SK-N-SH (cell line): Measurements from ENCODE around the gene TRDMT1. TPM values are rescaled to one million over a fixed set of nuclear protein-coding genes. Genes with fewer than 3 reads are reported as not detected.

ENCODE experiments used
- CTCF ChIA-PET: fragments of 300-600, 350-600 bp; formaldehyde crosslinking; extraction: SDS; loops from one replicate; lab custom pipeline; 2021; lab: Yijun Ruan, JAX
- POLR2A ChIA-PET: fragments of 350-600 bp; sonication (Branson Sonifier 250); formaldehyde crosslinking; extraction: SDS; loops from one replicate; lab custom pipeline; 2020; ENCODE audit warnings: antibody characterized with exemption, inconsistent platforms; lab: Yijun Ruan, JAX
- DNase-seq: peaks from one replicate; pipeline ENCODE4 v3.0.0; 2012
- H2AFZ ChIP-seq: fragments of 200-600 bp; sonication (generic); 2 replicates; pipeline ENCODE4 v1.8.1; 2016; ENCODE audit warnings: antibody characterized with exemption, mild to moderate bottlenecking, low read depth
- H3F3A ChIP-seq: fragments of 200-600 bp; sonication (generic); replicated peaks from 2 replicates; pipeline ENCODE3; 2016; ENCODE audit warnings: antibody characterized with exemption, mild to moderate bottlenecking; ENCODE audit not compliant: insufficient read depth
- H3K27ac ChIP-seq, 2 experiments: fragments of 200-500 bp in 1 of 2; fragments of 200-600 bp in 1 of 2; sonication (Bioruptor generic) in 1 of 2; sonication (generic), shearing (Covaris generic) in 1 of 2; 2 replicates each; pipeline versions ENCODE4 v1.5.1 to v1.6.1; 2014 to 2016; ENCODE audit warnings: low read depth in 2 of 2, inconsistent platforms in 1 of 2, low read length in 1 of 2, mild to moderate bottlenecking in 1 of 2, mixed read lengths in 1 of 2
- H3K27me3 ChIP-seq: fragments of 200-600 bp; sonication (generic), shearing (Covaris generic); 2 replicates; pipeline ENCODE4 v1.6.1; 2016; ENCODE audit warnings: mixed run types; ENCODE audit not compliant: insufficient read depth
- H3K36me3 ChIP-seq, 2 experiments: fragments of 200-500 bp in 1 of 2; fragments of 200-600 bp in 1 of 2; sonication (Bioruptor generic) in 1 of 2; sonication (generic) in 1 of 2; replicated peaks in 1 of 2; 2 replicates each; pipeline versions ENCODE3 to v1.5.1; 2014 to 2016; ENCODE audit warnings: low read length in 1 of 2, mild to moderate bottlenecking in 1 of 2; ENCODE audit not compliant: insufficient read depth in 2 of 2, control insufficient read depth in 1 of 2
- H3K4me1 ChIP-seq, 2 experiments: fragments of 200-500 bp in 1 of 2; fragments of 200-600 bp in 1 of 2; sonication (Bioruptor generic) in 1 of 2; sonication (generic), shearing (Covaris generic) in 1 of 2; 2 replicates each; pipeline versions ENCODE4 v1.5.1 to v1.6.1; 2014 to 2016; ENCODE audit warnings: low read depth in 1 of 2, low read length in 1 of 2, mixed run types in 1 of 2; ENCODE audit not compliant: insufficient read depth in 2 of 2, control insufficient read depth in 1 of 2
- H3K4me2 ChIP-seq: fragments of 200-600 bp; sonication (generic), shearing (Covaris generic); 2 replicates; pipeline ENCODE4 v1.6.1; 2017; ENCODE audit warnings: mixed run types
- H3K4me3 ChIP-seq, 2 experiments: fragments of 200-500 bp in 1 of 2; fragments of 200-600 bp in 1 of 2; sonication (Bioruptor generic) in 1 of 2; sonication (generic), shearing (Covaris generic) in 1 of 2; 2 replicates each; pipeline versions ENCODE4 v1.5.1 to v1.8.1; 2014 to 2016; ENCODE audit warnings: low read depth in 2 of 2, inconsistent platforms in 1 of 2, low read length in 1 of 2, mild to moderate bottlenecking in 1 of 2, mixed read lengths in 1 of 2, moderate library complexity in 1 of 2
- H3K79me2 ChIP-seq: fragments of 200-600 bp; sonication (generic); 2 replicates; pipeline ENCODE4 v1.8.1; 2017; ENCODE audit warnings: mild to moderate bottlenecking; ENCODE audit not compliant: insufficient read depth
- H3K9ac ChIP-seq: fragments of 200-600 bp; sonication (generic); 2 replicates; pipeline ENCODE4 v1.6.1; 2017; ENCODE audit warnings: mixed run types
- H3K9me2 ChIP-seq: fragments of 200-600 bp; sonication (generic); 2 replicates; pipeline ENCODE4 v1.6.1; 2017; ENCODE audit warnings: mixed run types
- H3K9me3 ChIP-seq: fragments of 200-600 bp; sonication (generic); 2 replicates; pipeline ENCODE4 v1.6.1; 2017; ENCODE audit warnings: mixed run types, mild to moderate bottlenecking, moderate library complexity
- H4K20me1 ChIP-seq: fragments of 200-600 bp; sonication (generic); 2 replicates; pipeline ENCODE4 v1.6.1; 2017; ENCODE audit warnings: mild to moderate bottlenecking, mixed run types; ENCODE audit not compliant: insufficient read depth
- ELF1 ChIP-seq: IDR thresholded peaks from 2 replicates; pipeline ENCODE4 v1.4.0; 2012
- EP300 ChIP-seq, 2 experiments: IDR thresholded peaks; 2 replicates each; pipeline versions ENCODE4 v1.4.0 to v1.6.1; 2012; ENCODE audit warnings: borderline replicate concordance in 1 of 2, low read depth in 1 of 2, low read length in 1 of 2
- GATA2 ChIP-seq: sonication (generic); formaldehyde crosslinking; IDR thresholded peaks from 2 replicates; pipeline ENCODE4 v1.5.0; 2020; ENCODE audit warnings: mild to moderate bottlenecking, missing genetic modification reagents
- JUND ChIP-seq: IDR thresholded peaks from 2 replicates; pipeline ENCODE4 v1.4.0; 2012
- MEF2A ChIP-seq: IDR thresholded peaks from 2 replicates; pipeline ENCODE4 v1.4.0; 2012; ENCODE audit warnings: low read depth, borderline replicate concordance
- MXI1 ChIP-seq: IDR thresholded peaks from 2 replicates; pipeline ENCODE4 v1.6.1; 2012; ENCODE audit warnings: mild to moderate bottlenecking, low read depth, low read length, improper control_type of control experiment
- RCOR1 ChIP-seq: fragments of 150-350 bp; IDR thresholded peaks from 2 replicates; pipeline ENCODE4 v1.6.1; 2017; ENCODE audit warnings: antibody characterized with exemption, low read length
- TCF12 ChIP-seq: IDR thresholded peaks from 2 replicates; pipeline ENCODE4 v1.4.0; 2012
- TEAD4 ChIP-seq: IDR thresholded peaks from 2 replicates; pipeline ENCODE4 v1.4.0; 2012; ENCODE audit warnings: mild to moderate bottlenecking, borderline replicate concordance; ENCODE audit not compliant: insufficient read depth
- YY1 ChIP-seq: IDR thresholded peaks from 2 replicates; pipeline ENCODE4 v1.4.0; 2012; ENCODE audit warnings: low read depth, mild to moderate bottlenecking
- polyA plus RNA-seq, 3 experiments: library from polyadenylated mRNA; depleted of rRNA; stranded (reverse); fragments of >200 nt; gene quantifications; 2 replicates each; pipeline ENCODE4 v1.2.3, GENCODE V29; 2012
- TF ChIP-seq, protein P1 (sequence below): fragments of 150-350 bp; IDR thresholded peaks from 2 replicates; pipeline ENCODE4 v1.6.1; 2016; ENCODE audit warnings: mild to moderate bottlenecking, low read depth, low read length
- TF ChIP-seq, protein P2 (sequence below): fragments of 200-600 bp; sonication (generic); IDR thresholded peaks from 2 replicates; pipeline ENCODE4 v1.6.1; 2017; ENCODE audit warnings: antibody characterized with exemption, mild to moderate bottlenecking, moderate library complexity
- TF ChIP-seq, protein P3 (sequence below): IDR thresholded peaks from 2 replicates; pipeline ENCODE4 v1.4.0; 2012; ENCODE audit warnings: low read depth, borderline replicate concordance
- TF ChIP-seq, protein P4 (sequence below): IDR thresholded peaks from 2 replicates; pipeline ENCODE4 v1.6.1; 2012; ENCODE audit warnings: mild to moderate bottlenecking, low read depth, low read length, moderate library complexity

Gene TRDMT1
- polyA plus RNA-seq, 1 of the 3 experiments (the other 2 are of a cell fraction), result 3.1 TPM

DNA sequence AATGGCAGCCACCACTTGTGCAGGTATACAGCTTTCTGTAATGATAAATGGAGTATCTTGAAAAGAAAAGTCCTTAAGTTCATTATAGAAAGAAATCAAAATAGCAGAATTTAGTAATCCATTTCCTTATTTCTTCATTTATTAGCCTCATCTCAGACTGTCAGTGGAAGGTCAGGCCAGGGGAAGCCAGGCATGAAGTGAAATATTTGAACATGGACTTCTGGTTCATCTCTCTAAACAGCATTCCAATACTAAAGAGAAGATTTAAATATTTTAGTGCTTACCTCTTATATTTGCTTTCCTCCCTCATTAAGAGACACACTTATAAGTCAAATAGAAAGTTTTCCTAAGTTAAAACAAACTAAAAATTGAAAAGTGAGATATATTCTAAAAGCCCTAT lies 26.8 kb downstream of the TRDMT1 start:
- no peak for DNase-seq
- peak overlapping the region; percentile 9 to 25; a peak in 2 of 4 replicates for H3K27ac ChIP-seq
- H4K20me1 ChIP-seq, result no peaks in the 10 kb centered on the region
- no peak overlapping the region for H3K4me2 ChIP-seq
- CTCF ChIA-PET, result no interaction called here
- no peaks in the 10 kb centered on the region for H3K27me3 ChIP-seq
- H3K4me1 ChIP-seq, result peaks cover 3 to 22% of the 10 kb centered on the region in 2 experiments; a peak in 3 of 4 replicates
- no peak overlapping the region for H2AFZ ChIP-seq
- no peaks in the 10 kb centered on the region for H3K79me2 ChIP-seq
- no peaks in the 10 kb centered on the region for H3K9me3 ChIP-seq
- H3K9me2 ChIP-seq, result 0 out of 2 replicates have a peak, but pooled peaks cover 3% of the 10 kb centered on the region
- TF ChIP-seq, protein P1, sequence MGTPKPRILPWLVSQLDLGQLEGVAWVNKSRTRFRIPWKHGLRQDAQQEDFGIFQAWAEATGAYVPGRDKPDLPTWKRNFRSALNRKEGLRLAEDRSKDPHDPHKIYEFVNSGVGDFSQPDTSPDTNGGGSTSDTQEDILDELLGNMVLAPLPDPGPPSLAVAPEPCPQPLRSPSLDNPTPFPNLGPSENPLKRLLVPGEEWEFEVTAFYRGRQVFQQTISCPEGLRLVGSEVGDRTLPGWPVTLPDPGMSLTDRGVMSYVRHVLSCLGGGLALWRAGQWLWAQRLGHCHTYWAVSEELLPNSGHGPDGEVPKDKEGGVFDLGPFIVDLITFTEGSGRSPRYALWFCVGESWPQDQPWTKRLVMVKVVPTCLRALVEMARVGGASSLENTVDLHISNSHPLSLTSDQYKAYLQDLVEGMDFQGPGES, result no peak
- TF ChIP-seq MXI1, result no peak
- no peak for TF ChIP-seq RCOR1
- TF ChIP-seq, protein P2, sequence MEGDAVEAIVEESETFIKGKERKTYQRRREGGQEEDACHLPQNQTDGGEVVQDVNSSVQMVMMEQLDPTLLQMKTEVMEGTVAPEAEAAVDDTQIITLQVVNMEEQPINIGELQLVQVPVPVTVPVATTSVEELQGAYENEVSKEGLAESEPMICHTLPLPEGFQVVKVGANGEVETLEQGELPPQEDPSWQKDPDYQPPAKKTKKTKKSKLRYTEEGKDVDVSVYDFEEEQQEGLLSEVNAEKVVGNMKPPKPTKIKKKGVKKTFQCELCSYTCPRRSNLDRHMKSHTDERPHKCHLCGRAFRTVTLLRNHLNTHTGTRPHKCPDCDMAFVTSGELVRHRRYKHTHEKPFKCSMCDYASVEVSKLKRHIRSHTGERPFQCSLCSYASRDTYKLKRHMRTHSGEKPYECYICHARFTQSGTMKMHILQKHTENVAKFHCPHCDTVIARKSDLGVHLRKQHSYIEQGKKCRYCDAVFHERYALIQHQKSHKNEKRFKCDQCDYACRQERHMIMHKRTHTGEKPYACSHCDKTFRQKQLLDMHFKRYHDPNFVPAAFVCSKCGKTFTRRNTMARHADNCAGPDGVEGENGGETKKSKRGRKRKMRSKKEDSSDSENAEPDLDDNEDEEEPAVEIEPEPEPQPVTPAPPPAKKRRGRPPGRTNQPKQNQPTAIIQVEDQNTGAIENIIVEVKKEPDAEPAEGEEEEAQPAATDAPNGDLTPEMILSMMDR, result no peak
- no peak for TF ChIP-seq YY1
- no peak for TF ChIP-seq TEAD4
- no peak for TF ChIP-seq JUND
- TF ChIP-seq, protein P3, sequence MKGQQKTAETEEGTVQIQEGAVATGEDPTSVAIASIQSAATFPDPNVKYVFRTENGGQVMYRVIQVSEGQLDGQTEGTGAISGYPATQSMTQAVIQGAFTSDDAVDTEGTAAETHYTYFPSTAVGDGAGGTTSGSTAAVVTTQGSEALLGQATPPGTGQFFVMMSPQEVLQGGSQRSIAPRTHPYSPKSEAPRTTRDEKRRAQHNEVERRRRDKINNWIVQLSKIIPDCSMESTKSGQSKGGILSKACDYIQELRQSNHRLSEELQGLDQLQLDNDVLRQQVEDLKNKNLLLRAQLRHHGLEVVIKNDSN, result no peak
- no peak for TF ChIP-seq EP300 (IDR thresholded peaks at IDR 0.05; ENCODE audit: borderline replicate concordance in 1 of 2, low read depth in 1 of 2, low read length in 1 of 2)
- TF ChIP-seq MEF2A, result no peak
- TF ChIP-seq TCF12, result no peak
- no peak for TF ChIP-seq GATA2 (CRISPR knock-in tag)
- TF ChIP-seq, protein P4, sequence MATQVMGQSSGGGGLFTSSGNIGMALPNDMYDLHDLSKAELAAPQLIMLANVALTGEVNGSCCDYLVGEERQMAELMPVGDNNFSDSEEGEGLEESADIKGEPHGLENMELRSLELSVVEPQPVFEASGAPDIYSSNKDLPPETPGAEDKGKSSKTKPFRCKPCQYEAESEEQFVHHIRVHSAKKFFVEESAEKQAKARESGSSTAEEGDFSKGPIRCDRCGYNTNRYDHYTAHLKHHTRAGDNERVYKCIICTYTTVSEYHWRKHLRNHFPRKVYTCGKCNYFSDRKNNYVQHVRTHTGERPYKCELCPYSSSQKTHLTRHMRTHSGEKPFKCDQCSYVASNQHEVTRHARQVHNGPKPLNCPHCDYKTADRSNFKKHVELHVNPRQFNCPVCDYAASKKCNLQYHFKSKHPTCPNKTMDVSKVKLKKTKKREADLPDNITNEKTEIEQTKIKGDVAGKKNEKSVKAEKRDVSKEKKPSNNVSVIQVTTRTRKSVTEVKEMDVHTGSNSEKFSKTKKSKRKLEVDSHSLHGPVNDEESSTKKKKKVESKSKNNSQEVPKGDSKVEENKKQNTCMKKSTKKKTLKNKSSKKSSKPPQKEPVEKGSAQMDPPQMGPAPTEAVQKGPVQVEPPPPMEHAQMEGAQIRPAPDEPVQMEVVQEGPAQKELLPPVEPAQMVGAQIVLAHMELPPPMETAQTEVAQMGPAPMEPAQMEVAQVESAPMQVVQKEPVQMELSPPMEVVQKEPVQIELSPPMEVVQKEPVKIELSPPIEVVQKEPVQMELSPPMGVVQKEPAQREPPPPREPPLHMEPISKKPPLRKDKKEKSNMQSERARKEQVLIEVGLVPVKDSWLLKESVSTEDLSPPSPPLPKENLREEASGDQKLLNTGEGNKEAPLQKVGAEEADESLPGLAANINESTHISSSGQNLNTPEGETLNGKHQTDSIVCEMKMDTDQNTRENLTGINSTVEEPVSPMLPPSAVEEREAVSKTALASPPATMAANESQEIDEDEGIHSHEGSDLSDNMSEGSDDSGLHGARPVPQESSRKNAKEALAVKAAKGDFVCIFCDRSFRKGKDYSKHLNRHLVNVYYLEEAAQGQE, result no peak
- TF ChIP-seq ELF1, result no peak
- H3K4me3 ChIP-seq, result no peak overlapping the region
- H3K36me3 ChIP-seq, result no peaks in the 10 kb centered on the region
- H3F3A ChIP-seq, result peaks cover 9% of the 10 kb centered on the region
- no peak overlapping the region for H3K9ac ChIP-seq
- POLR2A ChIA-PET, result no interaction called here
